GM12875 (cell line): ENCODE results near the gene ADGRG1.
"Not testable (repeated sequence)": the region's sequence is repeated elsewhere in the genome, so short reads cannot be mapped to it uniquely, and the experiment has no call there.

Experiments
- H3K4me3 ChIP-seq: one replicate; pipeline ENCODE4 v1.5.1; 2011; ENCODE audit warnings: low read depth, low read length, control low read depth
- TF ChIP-seq, protein P1 (sequence below): IDR thresholded peaks from 2 replicates; pipeline ENCODE4 v1.5.1; 2011; ENCODE audit warnings: low read depth, mild to moderate bottlenecking, control low read depth, inconsistent platforms, low read length, moderate library complexity, borderline replicate concordance; ENCODE audit not compliant: insufficient read depth

Gene ADGRG1

GRCh38 chr16:57591870-57592485 lies 36.5 kb upstream of the ADGRG1 start:
- TF ChIP-seq, protein P1, sequence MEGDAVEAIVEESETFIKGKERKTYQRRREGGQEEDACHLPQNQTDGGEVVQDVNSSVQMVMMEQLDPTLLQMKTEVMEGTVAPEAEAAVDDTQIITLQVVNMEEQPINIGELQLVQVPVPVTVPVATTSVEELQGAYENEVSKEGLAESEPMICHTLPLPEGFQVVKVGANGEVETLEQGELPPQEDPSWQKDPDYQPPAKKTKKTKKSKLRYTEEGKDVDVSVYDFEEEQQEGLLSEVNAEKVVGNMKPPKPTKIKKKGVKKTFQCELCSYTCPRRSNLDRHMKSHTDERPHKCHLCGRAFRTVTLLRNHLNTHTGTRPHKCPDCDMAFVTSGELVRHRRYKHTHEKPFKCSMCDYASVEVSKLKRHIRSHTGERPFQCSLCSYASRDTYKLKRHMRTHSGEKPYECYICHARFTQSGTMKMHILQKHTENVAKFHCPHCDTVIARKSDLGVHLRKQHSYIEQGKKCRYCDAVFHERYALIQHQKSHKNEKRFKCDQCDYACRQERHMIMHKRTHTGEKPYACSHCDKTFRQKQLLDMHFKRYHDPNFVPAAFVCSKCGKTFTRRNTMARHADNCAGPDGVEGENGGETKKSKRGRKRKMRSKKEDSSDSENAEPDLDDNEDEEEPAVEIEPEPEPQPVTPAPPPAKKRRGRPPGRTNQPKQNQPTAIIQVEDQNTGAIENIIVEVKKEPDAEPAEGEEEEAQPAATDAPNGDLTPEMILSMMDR, result no peak
- H3K4me3 ChIP-seq, result no peak overlapping the region

DNA sequence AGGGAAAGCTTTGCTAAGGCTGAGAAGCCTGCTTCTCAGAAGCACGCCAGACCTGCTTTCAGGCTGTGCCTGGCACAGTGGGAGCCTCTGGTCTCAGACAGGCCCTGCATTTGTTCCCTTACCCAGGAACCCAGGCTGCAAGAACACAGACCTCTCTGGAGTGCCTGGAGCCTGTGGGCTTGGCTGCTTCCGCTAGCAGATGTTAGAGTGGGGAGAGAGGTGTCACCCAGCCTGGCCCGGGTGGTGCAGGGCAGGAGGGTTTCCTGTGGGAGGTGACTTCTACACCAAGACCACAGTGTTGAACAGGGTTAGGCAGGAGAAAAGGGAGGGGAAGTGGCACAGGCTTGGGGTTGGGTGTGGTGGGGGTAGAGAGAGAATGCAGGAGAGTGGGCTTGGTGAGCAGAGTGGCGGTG lies 35.8 kb upstream of the ADGRG1 start:
- no peak overlapping the region for H3K4me3 ChIP-seq
- TF ChIP-seq, protein P1, result no peak

- H3K4me3 ChIP-seq, result no peak overlapping the region
- TF ChIP-seq, protein P1, result no peak
Measured at GRCh38 chr16:57593021-57593420, 35.4 kb upstream of the ADGRG1 start.

- TF ChIP-seq, protein P1, result no peak
- no peak overlapping the region for H3K4me3 ChIP-seq
Measured at GRCh38 chr16:57593990-57594389, 34.4 kb upstream of the ADGRG1 start.

- no peak overlapping the region for H3K4me3 ChIP-seq
- TF ChIP-seq, protein P1, result no peak
Measured at GRCh38 chr16:57594531-57595031, 33.8 kb upstream of the ADGRG1 start.

DNA sequence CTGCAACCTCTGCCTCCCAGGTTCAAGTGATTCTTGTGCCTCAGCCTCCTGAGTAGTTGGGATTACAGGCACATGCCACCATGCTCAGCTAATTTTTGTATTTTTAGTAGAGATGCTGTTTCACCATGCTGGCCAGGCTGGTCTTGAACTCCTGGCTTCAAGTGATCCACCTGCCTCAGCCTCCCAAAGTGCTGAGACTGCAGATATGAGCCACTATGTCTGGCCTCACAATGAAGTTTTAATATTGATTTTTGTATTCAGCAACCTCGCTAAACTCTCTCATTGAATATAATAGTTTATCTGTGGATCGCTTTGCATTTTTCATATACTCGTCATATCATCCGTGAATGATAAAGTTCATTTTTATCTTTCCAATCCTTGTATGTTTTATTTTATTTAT lies 32.2 kb upstream of the ADGRG1 start:
- H3K4me3 ChIP-seq, result not testable (repeated sequence)

DNA sequence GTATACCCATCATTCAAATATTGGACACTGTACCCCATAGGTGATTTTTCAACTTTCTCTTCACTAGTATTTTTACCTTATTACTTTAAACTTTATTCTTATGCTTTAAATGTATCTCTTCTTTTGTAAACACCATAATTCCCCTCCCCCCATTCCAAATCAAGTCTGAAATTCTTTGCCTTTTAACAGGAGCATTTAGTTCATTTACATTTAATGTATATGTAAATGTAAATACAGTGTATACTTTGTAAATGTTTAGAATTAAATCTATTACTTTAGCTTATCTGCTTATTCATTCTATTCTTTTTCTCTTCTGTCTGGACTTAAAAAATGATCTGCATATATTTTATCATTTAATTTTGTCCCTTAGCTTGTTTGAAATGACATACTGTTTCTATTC lies 30.0 kb upstream of the ADGRG1 start:
- H3K4me3 ChIP-seq, result no peak overlapping the region
- TF ChIP-seq, protein P1, result no peak
